ENCODE data around the gene GALNT18. TPM values are rescaled to one million over a fixed set of nuclear protein-coding genes. Genes with fewer than 3 reads are reported as not detected.

GALNT18 gene
- total RNA-seq, 2 experiments from 2014 or later, result 2.4 to 2.7 TPM

GRCh38 chr11:11512502-11512901 lies 109.3 kb downstream of the GALNT18 start:
- H3K27me3 Mint-ChIP-seq, result no peaks in the 10 kb centered on the region
- intact Hi-C loops (cut with micrococcal nuclease), result no loop called here
- ChIA-PET CTCF (no interaction called here), POLR2A (no interaction called here)
- no peak overlapping the region for H3K4me3 Mint-ChIP-seq
- no peaks in the 10 kb centered on the region for H3K9me3 Mint-ChIP-seq
- DNase-seq, result no peak
- H3K4me1 Mint-ChIP-seq (ENCODE audit: low read depth), result no peaks in the 10 kb centered on the region
- H3K27ac Mint-ChIP-seq, result no peak overlapping the region
- H3K36me3 Mint-ChIP-seq, result no peaks in the 10 kb centered on the region

GRCh38 chr11:11512090-11512489 lies 109.7 kb downstream of the GALNT18 start:
- POLR2A ChIA-PET, result no interaction called here
- H3K9me3 Mint-ChIP-seq, result no peaks in the 10 kb centered on the region
- CTCF ChIA-PET, result no interaction called here
- H3K27me3 Mint-ChIP-seq, result no peaks in the 10 kb centered on the region
- DNase-seq, result no peak
- H3K4me3 Mint-ChIP-seq, result no peak overlapping the region
- H3K36me3 Mint-ChIP-seq, result no peaks in the 10 kb centered on the region
- H3K27ac Mint-ChIP-seq, result no peak overlapping the region
- H3K4me1 Mint-ChIP-seq (ENCODE audit: low read depth), result no peaks in the 10 kb centered on the region
- intact Hi-C loops (cut with micrococcal nuclease), result no loop called here

- H3K4me3 Mint-ChIP-seq, result no peak overlapping the region
- H3K9me3 Mint-ChIP-seq, result no peaks in the 10 kb centered on the region
- DNase-seq, result no peak
- ChIA-PET POLR2A (no interaction called here), CTCF (no interaction called here)
- H3K4me1 Mint-ChIP-seq (ENCODE audit: low read depth), result no peaks in the 10 kb centered on the region
- H3K27me3 Mint-ChIP-seq, result no peaks in the 10 kb centered on the region
- no peak overlapping the region for H3K27ac Mint-ChIP-seq
- H3K36me3 Mint-ChIP-seq, result no peaks in the 10 kb centered on the region
- intact Hi-C loops (cut with micrococcal nuclease), result no loop called here
Observed at GRCh38 chr11:11510939-11511338, 110.9 kb downstream of the GALNT18 start.

- Mint-ChIP-seq H3K4me1 (ENCODE audit: low read depth) (no peaks in the 10 kb centered on the region), H3K36me3 (no peaks in the 10 kb centered on the region), H3K27ac (no peak overlapping the region), H3K9me3 (no peaks in the 10 kb centered on the region), H3K4me3 (no peak overlapping the region), H3K27me3 (no peaks in the 10 kb centered on the region)
- intact Hi-C loops (cut with micrococcal nuclease), result no loop called here
- ChIA-PET CTCF (no interaction called here), POLR2A (no interaction called here)
- DNase-seq, result no peak
Observed at GRCh38 chr11:11505692-11506091, 116.1 kb downstream of the GALNT18 start.

- no peak for DNase-seq
- H3K4me3 Mint-ChIP-seq, result no peak overlapping the region
- no peaks in the 10 kb centered on the region for H3K36me3 Mint-ChIP-seq
- no peaks in the 10 kb centered on the region for H3K27me3 Mint-ChIP-seq
- H3K4me1 Mint-ChIP-seq (ENCODE audit: low read depth), result no peaks in the 10 kb centered on the region
- no peak overlapping the region for H3K27ac Mint-ChIP-seq
- intact Hi-C loops (cut with micrococcal nuclease), result no loop called here
- no peaks in the 10 kb centered on the region for H3K9me3 Mint-ChIP-seq
- CTCF ChIA-PET, result no interaction called here
- POLR2A ChIA-PET, result no interaction called here
Observed at GRCh38 chr11:11505190-11505589, 116.6 kb downstream of the GALNT18 start.

GRCh38 chr11:11504071-11504470 lies 117.7 kb downstream of the GALNT18 start:
- Mint-ChIP-seq H3K9me3 (no peaks in the 10 kb centered on the region), H3K4me1 (ENCODE audit: low read depth) (no peaks in the 10 kb centered on the region), H3K27ac (no peak overlapping the region), H3K36me3 (no peaks in the 10 kb centered on the region), H3K27me3 (no peaks in the 10 kb centered on the region), H3K4me3 (no peak overlapping the region)
- no peak for DNase-seq
- POLR2A ChIA-PET, result no interaction called here
- CTCF ChIA-PET, result no interaction called here
- intact Hi-C loops (cut with micrococcal nuclease), result no loop called here

- ChIA-PET CTCF (no interaction called here), POLR2A (no interaction called here)
- Mint-ChIP-seq H3K4me1 (ENCODE audit: low read depth) (no peaks in the 10 kb centered on the region), H3K27ac (no peak overlapping the region), H3K4me3 (no peak overlapping the region), H3K9me3 (no peaks in the 10 kb centered on the region), H3K27me3 (no peaks in the 10 kb centered on the region), H3K36me3 (no peaks in the 10 kb centered on the region)
- intact Hi-C loops (cut with micrococcal nuclease), result no loop called here
- no peak for DNase-seq
Observed at GRCh38 chr11:11502263-11502861, 119.4 kb downstream of the GALNT18 start.

GRCh38 chr11:11501546-11502262 lies 120.1 kb downstream of the GALNT18 start:
- Mint-ChIP-seq H3K36me3 (no peaks in the 10 kb centered on the region), H3K4me1 (ENCODE audit: low read depth) (no peaks in the 10 kb centered on the region), H3K9me3 (no peaks in the 10 kb centered on the region), H3K4me3 (no peak overlapping the region), H3K27me3 (no peaks in the 10 kb centered on the region), H3K27ac (no peak overlapping the region)
- intact Hi-C loops (cut with micrococcal nuclease), result no loop called here
- ChIA-PET CTCF (no interaction called here), POLR2A (no interaction called here)
- DNase-seq, result no peak

GRCh38 chr11:11500744-11501487 lies 120.9 kb downstream of the GALNT18 start:
- no peaks in the 10 kb centered on the region for H3K36me3 Mint-ChIP-seq
- no peak overlapping the region for H3K4me3 Mint-ChIP-seq
- CTCF ChIA-PET, result no interaction called here
- POLR2A ChIA-PET, result no interaction called here
- H3K4me1 Mint-ChIP-seq (ENCODE audit: low read depth), result no peaks in the 10 kb centered on the region
- no peak for DNase-seq
- no peak overlapping the region for H3K27ac Mint-ChIP-seq
- H3K9me3 Mint-ChIP-seq, result no peaks in the 10 kb centered on the region
- intact Hi-C loops (cut with micrococcal nuclease), result no loop called here
- H3K27me3 Mint-ChIP-seq, result no peaks in the 10 kb centered on the region

- CTCF ChIA-PET, result no interaction called here
- POLR2A ChIA-PET, result no interaction called here
- Mint-ChIP-seq H3K36me3 (no peaks in the 10 kb centered on the region), H3K4me3 (no peak overlapping the region), H3K9me3 (no peaks in the 10 kb centered on the region), H3K27ac (no peak overlapping the region), H3K27me3 (no peaks in the 10 kb centered on the region), H3K4me1 (ENCODE audit: low read depth) (no peaks in the 10 kb centered on the region)
- no peak for DNase-seq
- intact Hi-C loops (cut with micrococcal nuclease), result no loop called here
Observed at GRCh38 chr11:11499300-11499699, 122.5 kb downstream of the GALNT18 start.

GRCh38 chr11:11498195-11498594 lies 123.6 kb downstream of the GALNT18 start:
- intact Hi-C loops (cut with micrococcal nuclease), result no loop called here
- DNase-seq, result no peak
- Mint-ChIP-seq H3K36me3 (no peaks in the 10 kb centered on the region), H3K27me3 (peaks cover 2% of the 10 kb centered on the region), H3K4me3 (no peak overlapping the region), H3K9me3 (no peaks in the 10 kb centered on the region), H3K27ac (no peak overlapping the region), H3K4me1 (ENCODE audit: low read depth) (no peaks in the 10 kb centered on the region)
- ChIA-PET CTCF (no interaction called here), POLR2A (no interaction called here)

- Mint-ChIP-seq H3K4me1 (ENCODE audit: low read depth) (no peaks in the 10 kb centered on the region), H3K27ac (no peak overlapping the region), H3K9me3 (no peaks in the 10 kb centered on the region), H3K27me3 (peaks cover 2% of the 10 kb centered on the region), H3K36me3 (no peaks in the 10 kb centered on the region), H3K4me3 (no peak overlapping the region)
- ChIA-PET POLR2A (no interaction called here), CTCF (no interaction called here)
- intact Hi-C loops (cut with micrococcal nuclease), result no loop called here
- DNase-seq, result no peak
Observed at GRCh38 chr11:11496879-11497278, 124.9 kb downstream of the GALNT18 start.

GRCh38 chr11:11494348-11494747 lies 127.5 kb downstream of the GALNT18 start:
- intact Hi-C loops (cut with micrococcal nuclease), result no loop called here
- H3K4me3 Mint-ChIP-seq, result no peak overlapping the region
- no peaks in the 10 kb centered on the region for H3K36me3 Mint-ChIP-seq
- H3K27ac Mint-ChIP-seq, result no peak overlapping the region
- ChIA-PET CTCF (interaction anchor here (1.0 to 1.6 kb wide), 2 partner anchors 10 to 467 kb away, joined by 4 to 5 read pairs; no protein-coding TSS in a partner anchor), POLR2A (no interaction called here)
- peaks cover 2% of the 10 kb centered on the region for H3K27me3 Mint-ChIP-seq
- no peaks in the 10 kb centered on the region for H3K9me3 Mint-ChIP-seq
- H3K4me1 Mint-ChIP-seq (ENCODE audit: low read depth), result no peaks in the 10 kb centered on the region
- DNase-seq, result no peak
